ENCODE measurements around the gene PLA2G6. TPM values are rescaled to one million over a fixed set of nuclear protein-coding genes. Genes with fewer than 3 reads are reported as not detected.

Gene PLA2G6
- polyA plus RNA-seq, 2 of the 4 experiments (the other 2 are of a cell fraction) = 7.4 to 7.6 TPM

DNA sequence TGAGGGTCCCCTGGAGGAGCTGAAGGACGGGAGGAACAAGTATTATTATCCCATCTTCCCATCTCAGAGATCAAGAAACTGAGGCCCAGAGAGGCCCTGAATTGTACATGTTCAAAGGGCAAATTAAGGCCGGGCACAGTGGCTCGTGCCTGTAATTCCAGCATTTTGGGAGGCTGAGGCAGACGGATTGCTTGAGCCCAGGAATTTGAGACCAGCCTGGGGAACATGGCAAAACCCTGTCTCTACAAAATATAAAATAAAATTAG, 8.1 kb downstream of the PLA2G6 start:
- no peak for DNase-seq (ENCODE audit: low read depth in 1 of 2, low spot score in 1 of 2)
- POLR2A ChIA-PET = no interaction called here

GRCh38 chr22:38172832-38173640, 8.6 kb downstream of the PLA2G6 start:
- TF ChIP-seq FOSB (CRISPR knock-in tag; IDR thresholded peaks at IDR 0.05) = no peak
- TF ChIP-seq CEBPB (IDR thresholded peaks at IDR 0.05) = peak in 1 of 2 experiments; percentile 59; a peak in 2 of 4 replicates
- TF ChIP-seq ZFP36 (IDR thresholded peaks at IDR 0.05; ENCODE audit: borderline replicate concordance, partially characterized antibody) = no peak
- Histone ChIP-seq H3K4me1 (peaks cover 29% of the 10 kb centered on the region), H3K4me2 (peak overlapping the region; percentile 30; the same call in 1 of the 3 replicates), H3K4me3 (no peak overlapping the region), H3K27ac (peak overlapping the region; percentile 44 to 68; a peak in 4 of 6 replicates), H3K9me3 (no peaks in the 10 kb centered on the region)
- ATAC-seq (no peak; a peak in 2 of 6 replicates), DNase-seq (ENCODE audit: low read depth in 1 of 2, low spot score in 1 of 2) (no peak), FAIRE-seq (no peak)
- WGBS (ENCODE audit: missing lambda C conversion rate) = 87% methylated on average over 8 of the region's 16 CpGs
- POLR2A ChIA-PET = no interaction called here
- CTCF ChIA-PET = interaction anchor here (0.5 to 0.9 kb wide), 2 partner anchors 27 to 30 kb away, joined by 3 read pairs; no protein-coding TSS in a partner anchor

More for the DNA sequence above, 8.1 kb downstream of the PLA2G6 start:
- Histone ChIP-seq H3K9me3 (no peaks in the 10 kb centered on the region), H3K27ac (peak overlapping the region in 1 of 2 experiments; percentile 44; a peak in 1 of 6 replicates), H3K4me1 (peaks cover 31% of the 10 kb centered on the region), H3K4me3 (no peak overlapping the region), H3K4me2 (no peak overlapping the region)
- FAIRE-seq = no peak
- CTCF ChIA-PET = interaction anchor here (0.5 to 0.9 kb wide), 3 partner anchors 10 to 29 kb away, joined by 3 read pairs; no protein-coding TSS in a partner anchor
- TF ChIP-seq, protein P1, sequence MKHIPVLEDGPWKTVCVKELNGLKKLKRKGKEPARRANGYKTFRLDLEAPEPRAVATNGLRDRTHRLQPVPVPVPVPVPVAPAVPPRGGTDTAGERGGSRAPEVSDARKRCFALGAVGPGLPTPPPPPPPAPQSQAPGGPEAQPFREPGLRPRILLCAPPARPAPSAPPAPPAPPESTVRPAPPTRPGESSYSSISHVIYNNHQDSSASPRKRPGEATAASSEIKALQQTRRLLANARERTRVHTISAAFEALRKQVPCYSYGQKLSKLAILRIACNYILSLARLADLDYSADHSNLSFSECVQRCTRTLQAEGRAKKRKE (CRISPR knock-in tag; IDR thresholded peaks at IDR 0.05; ENCODE audit: low read depth) = no peak
- TF ChIP-seq ZC3H11A (IDR thresholded peaks at IDR 0.05) (no peak), TP53 (CRISPR knock-in tag; IDR thresholded peaks at IDR 0.05) (no peak), CHD2 (IDR thresholded peaks at IDR 0.05; ENCODE audit: low read length, partially characterized antibody) (no peak), PBX3 (IDR thresholded peaks at IDR 0.05) (no peak), JUN (IDR thresholded peaks at IDR 0.05) (no peak), CBX2 (IDR thresholded peaks at IDR 0.05; ENCODE audit: borderline replicate concordance, low read depth) (no peak), POLR2A (IDR thresholded peaks at IDR 0.05; ENCODE audit: low read length) (no peak), ELK1 (IDR thresholded peaks at IDR 0.05; ENCODE audit: low read depth, low read length) (no peak), RARB (CRISPR knock-in tag; IDR thresholded peaks at IDR 0.05) (no peak), BHLHE40 (IDR thresholded peaks at IDR 0.05; ENCODE audit: low read depth, low read length) (no peak), RAD21 (conservative IDR thresholded peaks at IDR 0.05 in 1 of 2, IDR thresholded peaks at IDR 0.05 in 1 of 2) (no peak), GATA3 (IDR thresholded peaks at IDR 0.05; ENCODE audit: borderline replicate concordance) (no peak), SMC3 (IDR thresholded peaks at IDR 0.05) (no peak), E2F6 (IDR thresholded peaks at IDR 0.05; ENCODE audit: borderline replicate concordance, low read depth) (no peak), ESRRA (IDR thresholded peaks at IDR 0.05; ENCODE audit: borderline replicate concordance, low read length) (no peak), TFCP2L1 (CRISPR knock-in tag; IDR thresholded peaks at IDR 0.05) (no peak), HEYL (CRISPR knock-in tag; IDR thresholded peaks at IDR 0.05) (no peak), PHF8 (IDR thresholded peaks at IDR 0.05; ENCODE audit: borderline replicate concordance, low read depth) (no peak)
- no peak for ATAC-seq
- 100% methylated on average over 4 of the region's 4 CpGs for WGBS (ENCODE audit: missing lambda C conversion rate)
